Stimulated activated CD8-positive, alpha-beta memory T cell treated with anti-CD3 and anti-CD28 coated beads, Interleukin-4, amount 100 ng/mL, for 48 hours (primary cell): ENCODE data around the gene GMIP.
A peak's percentile ranks its signal among the peaks of the same experiment; 100 is the strongest.

ENCODE experiments used
- DNase-seq: peaks from one replicate; pipeline ENCODE4 v3.0.0-alpha.2; 2020

Gene GMIP

GRCh38 chr19:19602713-19603324 lies 40.6 kb downstream of the GMIP start:
- no peak for DNase-seq

GRCh38 chr19:19602136-19602712 lies 41.2 kb downstream of the GMIP start:
- no peak for DNase-seq

DNA sequence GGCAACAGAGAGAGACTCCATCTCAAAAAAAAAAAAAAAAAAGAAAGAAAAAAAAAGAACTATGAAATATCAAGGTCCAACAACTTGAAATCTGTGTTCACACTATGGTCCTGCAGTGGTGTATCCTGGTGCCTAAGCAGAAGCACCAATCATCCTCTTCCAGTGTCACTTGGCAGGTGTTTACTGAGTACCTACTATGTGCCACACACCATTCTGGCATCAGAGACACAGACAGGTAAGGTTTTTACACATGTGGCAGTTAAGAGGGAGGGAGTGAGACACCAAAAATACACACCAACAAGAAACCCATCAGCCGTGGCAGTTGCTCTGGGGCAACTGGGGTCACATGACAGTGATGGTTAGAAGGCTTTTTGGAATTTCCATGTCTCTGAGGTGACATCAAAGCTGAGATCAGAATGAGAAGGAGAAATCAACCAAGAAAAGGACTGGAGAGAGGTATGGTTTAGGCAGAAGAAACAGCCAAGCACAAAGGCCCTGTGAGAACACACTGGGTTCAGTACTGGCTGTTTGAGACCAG lies 42.6 kb downstream of the GMIP start:
- no peak for DNase-seq

DNA sequence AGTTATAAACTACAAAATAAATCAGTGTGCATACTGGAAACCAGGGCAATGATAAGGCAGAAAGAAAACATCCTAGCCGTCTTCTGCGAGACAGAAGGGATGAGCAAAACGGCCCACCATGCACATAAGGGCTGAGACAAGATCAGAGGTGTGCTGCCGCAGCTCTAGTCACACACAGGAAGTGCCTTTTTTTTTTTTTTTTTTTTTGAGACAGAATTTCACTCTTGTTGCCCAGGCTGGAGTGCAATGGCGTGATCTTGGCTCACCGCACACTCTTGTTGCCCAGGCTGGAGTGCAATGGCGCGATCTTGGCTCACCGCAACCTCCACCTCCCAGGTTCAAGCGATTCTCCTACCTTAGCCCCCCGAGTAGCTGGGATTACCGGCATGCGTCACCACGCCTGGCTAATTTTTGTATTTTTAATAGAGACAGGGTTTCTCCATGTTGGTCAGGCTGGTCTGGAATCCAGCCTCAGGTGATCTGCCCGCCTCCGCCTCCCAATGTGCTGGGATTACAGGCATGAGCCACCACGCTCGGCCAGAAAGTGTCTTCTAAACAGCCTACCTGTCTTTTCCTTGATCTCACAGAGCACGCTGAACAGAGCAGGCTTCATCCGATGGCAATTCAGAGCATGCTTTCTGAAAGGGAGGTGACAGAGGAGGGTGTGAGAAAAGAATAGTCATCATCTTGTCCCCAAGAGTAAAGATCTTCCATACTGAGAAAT lies 44.6 kb downstream of the GMIP start:
- peak; percentile 67 for DNase-seq

DNA sequence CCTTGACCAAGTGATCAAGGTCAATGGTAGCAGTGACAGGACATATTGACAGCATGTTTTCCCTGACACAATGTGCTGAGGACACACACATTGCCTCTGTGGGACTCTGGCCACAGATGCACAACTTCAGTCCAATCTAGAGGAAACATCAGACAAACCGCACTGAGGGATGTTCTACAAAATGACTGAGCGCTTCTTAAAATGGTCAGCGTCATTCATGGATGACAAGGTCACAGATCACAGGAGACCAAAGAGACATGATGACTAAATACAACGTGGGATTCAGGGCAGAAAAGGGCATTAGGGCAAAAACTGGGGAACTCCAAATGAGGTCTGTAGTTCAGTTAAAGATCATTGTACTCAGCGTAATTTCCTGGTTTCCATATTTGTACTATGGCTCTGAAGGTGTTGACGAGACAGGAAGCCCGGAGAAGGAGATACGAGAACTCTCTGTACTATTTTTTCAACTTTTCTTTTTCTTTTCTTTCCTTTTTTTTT lies 45.6 kb downstream of the GMIP start:
- peak; percentile 65 for DNase-seq

GRCh38 chr19:19595171-19595701 lies 48.2 kb downstream of the GMIP start:
- no peak for DNase-seq

DNA sequence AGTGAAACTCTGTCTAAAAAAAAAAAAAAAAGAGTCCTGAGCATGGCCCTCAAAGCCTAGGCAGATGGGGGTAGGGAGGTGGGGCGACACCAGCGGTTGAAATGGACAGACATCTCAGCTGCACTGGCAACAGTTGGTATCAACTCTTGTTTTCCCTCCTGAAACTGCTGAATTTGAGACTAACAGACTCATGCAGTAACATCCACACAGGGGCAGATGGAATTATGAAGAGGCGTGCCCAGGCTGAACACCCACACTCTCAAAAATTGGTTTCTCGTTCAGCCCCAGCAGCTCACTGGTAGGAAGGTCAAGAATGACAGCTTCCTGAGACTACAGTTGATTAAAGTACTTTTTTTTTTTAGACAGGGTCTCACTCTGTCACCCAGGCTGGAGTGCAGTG lies 49.1 kb downstream of the GMIP start:
- DNase-seq = peak; percentile 37

GRCh38 chr19:19592690-19593089 lies 50.8 kb downstream of the GMIP start:
- no peak for DNase-seq

GRCh38 chr19:19591133-19591825 lies 52.2 kb downstream of the GMIP start:
- peak; percentile 75 for DNase-seq

- DNase-seq = no peak
Measured at GRCh38 chr19:19588546-19588945, 54.9 kb downstream of the GMIP start.

DNA sequence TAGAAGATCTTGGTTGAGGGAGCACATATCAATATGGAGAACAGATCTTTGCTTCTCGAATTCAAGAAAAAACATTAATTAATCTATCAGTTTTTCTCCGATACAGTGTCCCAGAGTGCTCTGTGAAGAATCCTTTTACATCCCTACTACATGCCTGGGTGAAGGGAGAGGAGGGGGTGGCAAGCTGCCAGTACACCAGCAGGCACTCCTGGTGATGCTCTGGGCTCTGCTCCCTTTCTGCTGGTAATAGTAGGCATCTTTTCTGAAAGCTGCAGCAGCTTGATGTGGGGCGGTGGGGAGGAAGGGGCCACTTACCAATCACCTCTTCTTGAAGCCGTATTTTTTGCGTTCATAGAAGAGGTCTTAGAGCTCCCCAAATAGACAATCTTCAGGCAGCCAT lies 55.7 kb downstream of the GMIP start:
- DNase-seq = no peak

GRCh38 chr19:19584356-19584755 lies 59.1 kb downstream of the GMIP start:
- no peak for DNase-seq

- DNase-seq = no peak
Measured at GRCh38 chr19:19582471-19582870, 61.0 kb downstream of the GMIP start.

- DNase-seq = no peak
Measured at GRCh38 chr19:19581391-19581790, 62.1 kb downstream of the GMIP start.

GRCh38 chr19:19580418-19580817 lies 63.0 kb downstream of the GMIP start:
- no peak for DNase-seq

GRCh38 chr19:19579533-19580361 lies 63.7 kb downstream of the GMIP start:
- no peak for DNase-seq
